H1 (cell line): ENCODE data around the gene NUDT7. TPM values are rescaled to one million over a fixed set of nuclear protein-coding genes. Genes with fewer than 3 reads are reported as not detected.

Experiments
- BACH1 ChIP-seq: IDR thresholded peaks from 2 replicates; pipeline ENCODE4 v1.6.1; 2012; ENCODE audit warnings: low read length, improper control_type of control experiment
- BCL11A ChIP-seq, 2 experiments: IDR thresholded peaks; one replicate each; pipeline ENCODE4 v1.6.1; 2011; ENCODE audit warnings: low read depth in 2 of 2, low read length in 2 of 2, mild to moderate bottlenecking in 2 of 2
- CREB1 ChIP-seq: IDR thresholded peaks from 2 replicates; pipeline ENCODE4 v1.6.1; 2012; ENCODE audit warnings: inconsistent platforms
- KDM1A ChIP-seq: fragments of 200-600, 300-600 bp; sonication (generic); IDR thresholded peaks from 2 replicates; pipeline ENCODE4 v1.7.1; 2016; ENCODE audit warnings: mild to moderate bottlenecking, low read length, borderline replicate concordance
- NANOG ChIP-seq: IDR thresholded peaks from 2 replicates; pipeline ENCODE4 v1.6.1; 2011; ENCODE audit warnings: low read length, low read depth, mild to moderate bottlenecking, inconsistent platforms; ENCODE audit not compliant: insufficient read depth, poor library complexity, severe bottlenecking
- PHF8 ChIP-seq: fragments of 200-600 bp; sonication (generic); conservative IDR thresholded peaks from 2 replicates; pipeline ENCODE4 v1.7.1; 2012; ENCODE audit warnings: low read depth, mild to moderate bottlenecking, inconsistent platforms, low read length, moderate library complexity
- POLR2AphosphoS5 ChIP-seq: IDR thresholded peaks from 2 replicates; pipeline ENCODE4 v1.6.1; 2011; ENCODE audit warnings: low read depth, low read length
- RNF2 ChIP-seq: fragments of 200-900, 300-1000 bp; sonication (generic); IDR thresholded peaks from 2 replicates; pipeline ENCODE4 v1.7.1; 2016; ENCODE audit warnings: borderline replicate concordance, low read depth, mild to moderate bottlenecking, antibody characterized with exemption, low read length; ENCODE audit not compliant: poor library complexity, severe bottlenecking; ENCODE audit errors: missing control alignments
- SIRT6 ChIP-seq: IDR thresholded peaks from one replicate; pipeline ENCODE4 v1.7.1; 2012; ENCODE audit warnings: low read length, inconsistent platforms
- SRF ChIP-seq: IDR thresholded peaks from 2 replicates; pipeline ENCODE4 v1.6.1; 2011; ENCODE audit warnings: mild to moderate bottlenecking, low read depth, low read length, moderate library complexity
- polyA plus RNA-seq, 7 experiments: library from polyadenylated mRNA; depleted of rRNA in 3 of 7; stranded (reverse) in 5 of 7; unstranded in 2 of 7; fragments of >200 nt in 5 of 7; fragments of 200-250 nt in 2 of 7; gene quantifications; 1 replicate in 5 of 7; 2 replicates in 1 of 7; 4 replicates in 1 of 7; pipeline versions ENCODE4 v1.2.1 to v1.2.3, GENCODE V29; 2011 to 2013; ENCODE audit warnings: missing spikeins in 2 of 7, mixed read lengths in 2 of 7
- total RNA-seq: library from RNA; stranded (reverse); fragmentation: NEBNext Ultra II Directional; extraction: Animal tissue kit (Norgen Biotek cat#: 25700); gene quantifications from 2 replicates; pipeline ENCODE4 v1.2.1, GENCODE V29; 2021
- TF ChIP-seq, protein P1 (sequence below): fragments of 300-600 bp; sonication (generic); IDR thresholded peaks from 2 replicates; pipeline ENCODE4 v1.7.1; 2012; ENCODE audit warnings: low read length, moderate library complexity, mild to moderate bottlenecking, inconsistent platforms; ENCODE audit not compliant: insufficient replicate concordance
- TF ChIP-seq, protein P2 (sequence below): IDR thresholded peaks from 2 replicates; pipeline ENCODE4 v1.6.1; 2011; ENCODE audit warnings: low read depth, mild to moderate bottlenecking, low read length; ENCODE audit not compliant: insufficient read depth

Gene NUDT7
- total and polyA plus RNA-seq, 2 of the 8 experiments (the other 6 are each of a cell fraction or from before 2014, with no cell fraction given) = 8.8 to 19.7 TPM

DNA sequence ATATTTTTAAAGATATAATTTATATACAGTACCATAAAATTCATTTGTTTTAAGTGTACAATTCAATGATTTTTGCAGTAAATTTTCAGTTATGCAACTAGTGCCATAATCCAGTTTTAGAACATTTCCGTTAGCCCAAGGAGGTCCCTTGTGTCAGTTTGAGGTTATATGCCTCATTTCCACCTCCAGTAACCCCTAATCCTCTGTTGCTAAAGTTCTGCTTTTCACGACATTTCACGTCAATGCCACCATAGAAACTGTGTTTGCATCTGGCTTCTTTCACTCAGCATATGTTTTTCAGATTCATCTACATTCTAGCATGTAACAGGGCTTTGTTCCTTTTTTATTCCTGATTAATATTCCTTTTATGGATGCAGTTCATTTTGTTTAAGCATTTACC is 42.4 kb upstream of the NUDT7 start (continued):
- TF ChIP-seq, protein P1, sequence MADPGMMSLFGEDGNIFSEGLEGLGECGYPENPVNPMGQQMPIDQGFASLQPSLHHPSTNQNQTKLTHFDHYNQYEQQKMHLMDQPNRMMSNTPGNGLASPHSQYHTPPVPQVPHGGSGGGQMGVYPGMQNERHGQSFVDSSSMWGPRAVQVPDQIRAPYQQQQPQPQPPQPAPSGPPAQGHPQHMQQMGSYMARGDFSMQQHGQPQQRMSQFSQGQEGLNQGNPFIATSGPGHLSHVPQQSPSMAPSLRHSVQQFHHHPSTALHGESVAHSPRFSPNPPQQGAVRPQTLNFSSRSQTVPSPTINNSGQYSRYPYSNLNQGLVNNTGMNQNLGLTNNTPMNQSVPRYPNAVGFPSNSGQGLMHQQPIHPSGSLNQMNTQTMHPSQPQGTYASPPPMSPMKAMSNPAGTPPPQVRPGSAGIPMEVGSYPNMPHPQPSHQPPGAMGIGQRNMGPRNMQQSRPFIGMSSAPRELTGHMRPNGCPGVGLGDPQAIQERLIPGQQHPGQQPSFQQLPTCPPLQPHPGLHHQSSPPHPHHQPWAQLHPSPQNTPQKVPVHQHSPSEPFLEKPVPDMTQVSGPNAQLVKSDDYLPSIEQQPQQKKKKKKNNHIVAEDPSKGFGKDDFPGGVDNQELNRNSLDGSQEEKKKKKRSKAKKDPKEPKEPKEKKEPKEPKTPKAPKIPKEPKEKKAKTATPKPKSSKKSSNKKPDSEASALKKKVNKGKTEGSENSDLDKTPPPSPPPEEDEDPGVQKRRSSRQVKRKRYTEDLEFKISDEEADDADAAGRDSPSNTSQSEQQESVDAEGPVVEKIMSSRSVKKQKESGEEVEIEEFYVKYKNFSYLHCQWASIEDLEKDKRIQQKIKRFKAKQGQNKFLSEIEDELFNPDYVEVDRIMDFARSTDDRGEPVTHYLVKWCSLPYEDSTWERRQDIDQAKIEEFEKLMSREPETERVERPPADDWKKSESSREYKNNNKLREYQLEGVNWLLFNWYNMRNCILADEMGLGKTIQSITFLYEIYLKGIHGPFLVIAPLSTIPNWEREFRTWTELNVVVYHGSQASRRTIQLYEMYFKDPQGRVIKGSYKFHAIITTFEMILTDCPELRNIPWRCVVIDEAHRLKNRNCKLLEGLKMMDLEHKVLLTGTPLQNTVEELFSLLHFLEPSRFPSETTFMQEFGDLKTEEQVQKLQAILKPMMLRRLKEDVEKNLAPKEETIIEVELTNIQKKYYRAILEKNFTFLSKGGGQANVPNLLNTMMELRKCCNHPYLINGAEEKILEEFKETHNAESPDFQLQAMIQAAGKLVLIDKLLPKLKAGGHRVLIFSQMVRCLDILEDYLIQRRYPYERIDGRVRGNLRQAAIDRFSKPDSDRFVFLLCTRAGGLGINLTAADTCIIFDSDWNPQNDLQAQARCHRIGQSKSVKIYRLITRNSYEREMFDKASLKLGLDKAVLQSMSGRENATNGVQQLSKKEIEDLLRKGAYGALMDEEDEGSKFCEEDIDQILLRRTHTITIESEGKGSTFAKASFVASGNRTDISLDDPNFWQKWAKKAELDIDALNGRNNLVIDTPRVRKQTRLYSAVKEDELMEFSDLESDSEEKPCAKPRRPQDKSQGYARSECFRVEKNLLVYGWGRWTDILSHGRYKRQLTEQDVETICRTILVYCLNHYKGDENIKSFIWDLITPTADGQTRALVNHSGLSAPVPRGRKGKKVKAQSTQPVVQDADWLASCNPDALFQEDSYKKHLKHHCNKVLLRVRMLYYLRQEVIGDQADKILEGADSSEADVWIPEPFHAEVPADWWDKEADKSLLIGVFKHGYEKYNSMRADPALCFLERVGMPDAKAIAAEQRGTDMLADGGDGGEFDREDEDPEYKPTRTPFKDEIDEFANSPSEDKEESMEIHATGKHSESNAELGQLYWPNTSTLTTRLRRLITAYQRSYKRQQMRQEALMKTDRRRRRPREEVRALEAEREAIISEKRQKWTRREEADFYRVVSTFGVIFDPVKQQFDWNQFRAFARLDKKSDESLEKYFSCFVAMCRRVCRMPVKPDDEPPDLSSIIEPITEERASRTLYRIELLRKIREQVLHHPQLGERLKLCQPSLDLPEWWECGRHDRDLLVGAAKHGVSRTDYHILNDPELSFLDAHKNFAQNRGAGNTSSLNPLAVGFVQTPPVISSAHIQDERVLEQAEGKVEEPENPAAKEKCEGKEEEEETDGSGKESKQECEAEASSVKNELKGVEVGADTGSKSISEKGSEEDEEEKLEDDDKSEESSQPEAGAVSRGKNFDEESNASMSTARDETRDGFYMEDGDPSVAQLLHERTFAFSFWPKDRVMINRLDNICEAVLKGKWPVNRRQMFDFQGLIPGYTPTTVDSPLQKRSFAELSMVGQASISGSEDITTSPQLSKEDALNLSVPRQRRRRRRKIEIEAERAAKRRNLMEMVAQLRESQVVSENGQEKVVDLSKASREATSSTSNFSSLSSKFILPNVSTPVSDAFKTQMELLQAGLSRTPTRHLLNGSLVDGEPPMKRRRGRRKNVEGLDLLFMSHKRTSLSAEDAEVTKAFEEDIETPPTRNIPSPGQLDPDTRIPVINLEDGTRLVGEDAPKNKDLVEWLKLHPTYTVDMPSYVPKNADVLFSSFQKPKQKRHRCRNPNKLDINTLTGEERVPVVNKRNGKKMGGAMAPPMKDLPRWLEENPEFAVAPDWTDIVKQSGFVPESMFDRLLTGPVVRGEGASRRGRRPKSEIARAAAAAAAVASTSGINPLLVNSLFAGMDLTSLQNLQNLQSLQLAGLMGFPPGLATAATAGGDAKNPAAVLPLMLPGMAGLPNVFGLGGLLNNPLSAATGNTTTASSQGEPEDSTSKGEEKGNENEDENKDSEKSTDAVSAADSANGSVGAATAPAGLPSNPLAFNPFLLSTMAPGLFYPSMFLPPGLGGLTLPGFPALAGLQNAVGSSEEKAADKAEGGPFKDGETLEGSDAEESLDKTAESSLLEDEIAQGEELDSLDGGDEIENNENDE = no peak
- TF ChIP-seq POLR2AphosphoS5 (no peak), BCL11A (IDR thresholded peaks at IDR 0.05; ENCODE audit: low read depth in 2 of 2, low read length in 2 of 2) (no peak), KDM1A (no peak), SIRT6 (no peak), RNF2 (no peak), PHF8 (no peak), BACH1 (no peak), SRF (no peak), NANOG (no peak), CREB1 (no peak)
- TF ChIP-seq, protein P2, sequence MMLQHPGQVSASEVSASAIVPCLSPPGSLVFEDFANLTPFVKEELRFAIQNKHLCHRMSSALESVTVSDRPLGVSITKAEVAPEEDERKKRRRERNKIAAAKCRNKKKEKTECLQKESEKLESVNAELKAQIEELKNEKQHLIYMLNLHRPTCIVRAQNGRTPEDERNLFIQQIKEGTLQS = no peak
